HEK293T (cell line): ENCODE results near the gene CPT1B.

Source experiments
- BHLHE40 ChIP-seq: fragments of 450-650 bp; IDR thresholded peaks from 2 replicates; pipeline ENCODE4 v1.6.1; 2016; ENCODE audit warnings: mild to moderate bottlenecking, moderate library complexity, borderline replicate concordance
- ELF4 ChIP-seq: fragments of 450-650 bp; IDR thresholded peaks from 2 replicates; pipeline ENCODE4 v1.6.1; 2017; ENCODE audit warnings: antibody characterized with exemption
- FOXA1 ChIP-seq: fragments of 450-650 bp; IDR thresholded peaks from 2 replicates; pipeline ENCODE4 v1.6.1; 2016; ENCODE audit warnings: mild to moderate bottlenecking
- FOXK2 ChIP-seq: fragments of 450-650 bp; IDR thresholded peaks from 2 replicates; pipeline ENCODE4 v1.6.1; 2016; ENCODE audit warnings: mild to moderate bottlenecking
- FOXM1 ChIP-seq: fragments of 450-650 bp; IDR thresholded peaks from 2 replicates; pipeline ENCODE4 v1.6.1; 2017; ENCODE audit warnings: mild to moderate bottlenecking, borderline replicate concordance
- HDGF ChIP-seq: fragments of 450-650 bp; IDR thresholded peaks from 2 replicates; pipeline ENCODE4 v1.6.1; 2017; ENCODE audit warnings: antibody characterized with exemption, borderline replicate concordance
- NFRKB ChIP-seq: fragments of 450-650 bp; IDR thresholded peaks from 2 replicates; pipeline ENCODE4 v1.6.1; 2016; ENCODE audit warnings: mild to moderate bottlenecking, moderate library complexity
- SP1 ChIP-seq: fragments of 450-650 bp; IDR thresholded peaks from 2 replicates; pipeline ENCODE4 v1.6.1; 2017
- SUZ12 ChIP-seq: fragments of 450-650 bp; IDR thresholded peaks from 2 replicates; pipeline ENCODE4 v1.6.1; 2016; ENCODE audit warnings: mild to moderate bottlenecking
- ZNF384 ChIP-seq: fragments of 450-650 bp; IDR thresholded peaks from 2 replicates; pipeline ENCODE4 v1.6.1; 2016
- TF ChIP-seq, protein P1 (sequence below): fragments of 450-650 bp; IDR thresholded peaks from 2 replicates; pipeline ENCODE4 v1.6.1; 2016

DNA sequence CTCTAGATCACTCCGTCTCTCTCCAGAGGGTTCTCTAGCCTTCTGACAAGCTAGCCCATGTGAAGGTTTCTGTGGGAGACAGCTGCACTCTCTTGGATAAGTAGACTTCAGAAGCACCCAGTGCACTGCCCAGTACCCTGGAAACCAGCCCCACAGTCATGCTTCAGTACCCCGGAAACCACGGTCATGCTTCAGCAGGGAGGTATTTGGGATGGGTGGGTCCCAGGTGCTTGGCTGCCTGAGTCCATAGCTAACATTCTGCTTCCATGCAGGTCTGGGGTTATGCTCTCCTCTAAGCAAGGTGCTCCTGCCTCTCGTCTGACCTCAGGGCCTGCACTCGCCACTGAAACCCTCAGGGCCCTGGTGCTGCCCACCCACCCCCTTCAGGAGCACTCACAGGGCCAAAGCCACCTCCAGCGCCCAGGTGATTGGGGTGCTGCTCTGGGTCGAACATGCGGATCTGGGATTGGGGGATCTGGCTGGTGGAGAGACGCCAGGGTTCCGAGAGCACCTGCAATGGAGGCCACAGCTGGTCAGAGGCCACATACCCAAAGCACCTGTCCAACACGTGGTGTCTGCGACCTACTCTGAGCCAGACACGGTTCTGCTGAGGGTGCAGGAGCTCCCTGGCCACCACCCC is 8.2 kb downstream of the CPT1B start:
- TF ChIP-seq FOXK2 (no peak), HDGF (no peak), SP1 (no peak), SUZ12 (no peak), BHLHE40 (no peak), FOXM1 (no peak), ZNF384 (no peak), FOXA1 (no peak), NFRKB (no peak), ELF4 (no peak)
- TF ChIP-seq, protein P1, sequence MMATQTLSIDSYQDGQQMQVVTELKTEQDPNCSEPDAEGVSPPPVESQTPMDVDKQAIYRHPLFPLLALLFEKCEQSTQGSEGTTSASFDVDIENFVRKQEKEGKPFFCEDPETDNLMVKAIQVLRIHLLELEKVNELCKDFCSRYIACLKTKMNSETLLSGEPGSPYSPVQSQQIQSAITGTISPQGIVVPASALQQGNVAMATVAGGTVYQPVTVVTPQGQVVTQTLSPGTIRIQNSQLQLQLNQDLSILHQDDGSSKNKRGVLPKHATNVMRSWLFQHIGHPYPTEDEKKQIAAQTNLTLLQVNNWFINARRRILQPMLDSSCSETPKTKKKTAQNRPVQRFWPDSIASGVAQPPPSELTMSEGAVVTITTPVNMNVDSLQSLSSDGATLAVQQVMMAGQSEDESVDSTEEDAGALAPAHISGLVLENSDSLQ: no peak
